Occipital lobe (tissue), 2 donors: ENCODE results near the gene ABI3BP. TPM values are rescaled to one million over a fixed set of nuclear protein-coding genes. Genes with fewer than 3 reads are reported as not detected.
"Not testable (repeated sequence)": the region's sequence is repeated elsewhere in the genome, so short reads cannot be mapped to it uniquely, and the experiment has no call there.

Experiments used
- DNase-seq: peaks from one replicate; lab custom pipeline; 2025; lab: John Stamatoyannopoulos, UW
- total RNA-seq: library from RNA; depleted of rRNA; stranded (reverse); fragments of >200 nt; gene quantifications from one replicate; pipeline ENCODE4 v1.2.3, GENCODE V29; 2014

ABI3BP gene
- total RNA-seq, 1 donor from 2014 or later, result 7.8 TPM

- no peak for DNase-seq
Observed at GRCh38 chr3:100953103-100953502, 40.1 kb downstream of the ABI3BP start.

- no peak for DNase-seq
Observed at GRCh38 chr3:100947119-100947518, 46.1 kb downstream of the ABI3BP start.

DNA sequence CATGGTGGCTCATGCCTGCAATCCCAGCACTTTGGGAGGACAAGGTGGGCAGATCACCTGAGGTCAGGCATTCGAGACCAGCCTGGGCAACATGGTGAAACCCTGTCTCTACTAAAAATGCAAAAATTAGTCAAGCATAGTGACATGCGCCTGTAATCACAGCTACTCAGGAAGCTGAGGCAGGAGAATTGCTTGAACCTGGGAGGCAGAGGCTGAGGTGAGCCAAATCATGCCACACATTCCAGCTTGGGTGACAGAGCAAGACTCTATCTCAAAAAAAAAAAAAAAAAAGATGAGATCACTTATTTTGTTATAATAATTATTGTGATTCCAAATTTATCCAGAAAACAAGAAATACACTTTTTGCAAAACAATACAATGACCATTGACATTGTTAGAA lies 47.1 kb downstream of the ABI3BP start:
- not testable (repeated sequence) for DNase-seq

GRCh38 chr3:100941451-100941850 lies 51.8 kb downstream of the ABI3BP start:
- no peak for DNase-seq

DNA sequence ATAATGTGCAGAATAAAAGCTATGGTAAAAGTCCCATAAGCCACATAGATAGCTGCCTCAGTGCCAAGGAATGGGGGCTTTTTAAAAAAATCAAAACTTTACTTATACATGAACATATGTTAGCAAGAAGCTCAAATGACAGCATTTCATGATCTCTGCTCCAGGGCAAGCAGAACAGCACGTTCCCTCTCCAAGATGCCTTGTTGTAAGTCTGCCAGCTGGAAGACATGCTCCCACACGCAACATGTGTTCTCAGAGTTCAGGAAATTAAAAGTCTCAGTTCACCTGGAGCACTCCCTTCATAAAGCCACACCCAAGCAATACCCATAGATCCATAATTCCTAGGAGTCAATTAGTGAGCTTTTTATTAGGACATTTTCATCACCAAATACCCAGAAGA lies 52.2 kb downstream of the ABI3BP start:
- no peak for DNase-seq

DNA sequence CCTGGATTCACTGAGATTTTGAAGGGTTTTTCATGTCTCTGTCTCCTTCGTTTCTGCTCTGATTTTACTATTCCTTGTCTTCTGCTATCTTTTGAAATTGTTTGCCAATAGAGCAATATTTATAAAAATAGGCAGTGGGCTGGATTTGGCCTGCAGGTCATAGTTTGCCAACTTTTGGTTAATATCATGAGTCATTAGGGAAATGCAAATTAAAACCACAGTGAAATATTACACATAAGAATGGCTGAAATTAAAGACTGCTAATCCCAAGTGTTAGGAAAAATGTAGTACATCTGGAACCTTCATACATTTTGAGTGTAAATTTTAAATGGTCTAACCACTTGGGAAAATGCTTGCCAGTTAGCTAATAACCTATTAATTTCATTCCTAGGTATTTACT lies 56.3 kb downstream of the ABI3BP start:
- DNase-seq, result no peak

DNA sequence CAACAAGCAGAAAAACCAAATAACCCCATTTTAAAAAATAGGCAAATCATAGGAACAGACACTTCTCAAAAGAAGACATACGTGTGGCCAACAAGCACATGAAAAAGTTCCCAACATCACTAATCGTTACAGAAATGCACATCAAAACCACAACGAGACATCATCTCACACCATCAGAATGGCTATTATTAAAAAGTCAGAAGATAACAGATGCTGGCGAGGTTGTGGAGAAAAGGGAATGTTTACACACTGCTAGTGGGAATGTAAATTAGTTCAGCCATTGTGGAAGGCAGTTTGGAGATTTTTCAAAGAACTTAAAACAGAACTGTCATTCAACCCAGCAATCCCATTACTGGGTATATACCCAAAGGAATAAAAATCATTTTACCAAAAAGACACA lies 60.7 kb downstream of the ABI3BP start:
- no peak for DNase-seq

DNA sequence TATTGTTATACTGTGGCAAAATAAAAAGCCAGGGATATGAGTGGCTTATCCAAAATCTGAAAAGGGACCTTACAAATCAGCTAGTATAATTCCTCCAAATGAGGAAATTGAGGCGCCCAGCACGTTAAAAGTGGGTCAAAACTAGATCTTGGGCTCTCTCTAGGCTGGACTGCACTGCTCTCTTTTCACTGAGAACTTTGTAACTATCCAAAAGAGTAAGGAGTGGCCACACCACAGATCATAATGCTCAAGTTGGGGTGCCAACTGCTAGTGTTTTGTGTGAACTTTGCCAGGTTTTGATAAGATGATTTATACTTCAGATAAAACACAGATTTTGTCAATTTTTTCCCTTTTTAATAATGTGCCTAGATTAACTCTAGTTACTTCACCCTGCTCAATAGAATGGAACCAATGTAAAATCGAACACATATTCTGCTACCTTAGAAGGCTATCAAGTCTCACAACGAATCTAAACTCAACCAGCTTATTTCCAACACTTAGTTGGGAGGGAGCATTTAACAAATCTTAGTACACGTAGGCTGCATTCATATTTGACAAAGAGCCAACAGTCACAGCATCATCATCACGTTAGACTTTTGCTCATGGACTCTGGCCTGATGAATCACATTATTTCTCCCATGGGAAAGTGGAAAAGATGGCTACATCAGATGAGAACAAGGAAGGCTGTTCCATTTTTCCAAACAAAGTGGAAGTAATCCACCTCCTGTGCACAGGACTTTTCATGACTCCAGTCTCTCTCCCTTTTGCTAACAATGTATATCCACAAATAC lies 64.4 kb downstream of the ABI3BP start:
- DNase-seq, result no peak

GRCh38 chr3:100927775-100928174 lies 65.4 kb downstream of the ABI3BP start:
- no peak for DNase-seq

DNA sequence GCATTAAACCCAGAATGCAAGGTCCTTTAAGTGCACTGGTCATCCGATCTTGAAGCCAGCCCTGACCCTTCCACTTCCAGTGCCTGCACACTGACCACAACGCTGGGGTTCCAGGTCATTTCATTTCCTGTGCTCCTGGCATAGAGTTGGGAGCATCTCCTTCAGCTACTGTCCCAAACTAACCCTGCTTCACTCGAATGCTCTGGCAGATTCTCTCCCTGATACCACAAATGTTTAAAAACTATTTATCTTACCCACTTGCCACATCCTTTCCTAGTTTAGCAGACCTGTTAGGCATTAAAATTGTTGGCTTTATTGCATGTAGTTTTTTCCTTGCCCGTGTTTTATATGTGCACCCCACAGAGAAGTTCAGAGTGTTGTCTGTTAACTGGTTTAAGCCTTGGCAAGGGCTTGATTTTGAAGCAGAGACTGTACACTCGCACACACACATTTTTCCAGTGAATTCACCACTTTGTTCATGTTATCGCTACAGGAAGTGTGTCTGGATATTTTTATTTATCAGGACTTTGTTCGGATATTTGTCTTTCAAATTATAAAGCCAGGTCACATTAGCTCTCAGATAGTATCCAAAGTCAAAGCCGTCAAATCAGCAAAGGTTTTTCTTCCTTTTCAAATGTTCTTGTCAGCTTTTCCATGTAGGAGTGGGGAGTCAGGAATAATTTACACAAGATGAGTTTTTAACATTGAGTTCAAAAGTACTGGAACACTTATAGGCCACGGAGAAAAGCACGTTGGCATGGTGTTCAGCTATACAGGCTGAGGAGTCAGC lies 77.3 kb downstream of the ABI3BP start:
- DNase-seq, result no peak

- DNase-seq, result no peak
Observed at GRCh38 chr3:100913870-100914648, 79.2 kb downstream of the ABI3BP start.

- no peak for DNase-seq
Observed at GRCh38 chr3:100912976-100913545, 80.2 kb downstream of the ABI3BP start.

DNA sequence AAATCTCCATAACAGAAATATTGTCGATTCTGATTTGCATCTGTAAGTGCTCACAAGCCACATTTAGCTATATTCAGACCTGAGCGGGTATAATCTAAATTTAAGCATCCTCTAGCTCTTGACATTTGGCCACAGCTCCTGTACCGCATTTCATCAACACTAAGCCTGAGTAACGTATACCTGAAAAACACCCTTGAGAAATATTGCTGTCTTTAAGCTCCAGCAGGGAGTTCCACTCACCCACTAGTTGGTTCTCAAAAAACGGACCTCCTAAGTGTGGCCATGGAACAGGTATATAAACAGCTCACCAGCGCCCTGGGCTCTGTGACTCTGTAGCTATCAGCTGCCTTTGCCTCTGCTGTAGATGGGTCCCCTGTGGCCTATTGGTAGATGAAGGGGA lies 80.7 kb downstream of the ABI3BP start:
- no peak for DNase-seq

GRCh38 chr3:100911956-100912355 lies 81.3 kb downstream of the ABI3BP start:
- DNase-seq, result no peak

GRCh38 chr3:100910986-100911385 lies 82.2 kb downstream of the ABI3BP start:
- no peak for DNase-seq

- DNase-seq, result no peak
Observed at GRCh38 chr3:100902572-100902971, 90.6 kb downstream of the ABI3BP start.

DNA sequence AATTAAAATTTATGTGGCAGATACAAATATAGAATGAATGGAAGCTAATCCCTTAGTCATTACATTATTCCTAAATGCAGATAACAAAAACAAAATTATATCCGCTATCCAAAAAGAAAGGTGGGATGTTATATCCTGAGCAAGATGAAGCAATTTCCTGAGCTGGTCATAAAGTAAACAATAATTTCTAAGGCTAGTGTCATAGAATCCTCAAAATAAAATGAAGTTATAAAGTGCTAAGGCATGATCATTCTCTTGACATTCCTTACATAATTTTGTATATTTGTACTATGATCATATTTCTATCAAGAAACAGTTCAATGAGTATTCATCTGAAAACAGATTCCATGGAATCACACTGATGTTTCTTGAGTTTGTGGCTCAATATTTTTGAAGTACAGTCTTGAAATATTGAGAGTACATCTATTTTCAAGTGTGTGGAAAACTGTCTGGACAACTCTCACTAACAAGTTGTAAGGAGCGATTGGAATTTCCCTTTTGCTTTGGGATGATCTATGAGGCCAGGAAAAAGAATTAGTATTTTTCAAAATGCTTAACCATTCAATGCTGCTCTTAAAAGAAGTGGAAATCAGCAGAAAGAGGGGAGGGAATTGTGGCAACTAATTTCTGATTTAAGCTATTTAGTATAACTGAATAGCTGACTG lies 92.4 kb downstream of the ABI3BP start:
- no peak for DNase-seq

- DNase-seq, result no peak
Observed at GRCh38 chr3:100899440-100900091, 93.7 kb downstream of the ABI3BP start.

DNA sequence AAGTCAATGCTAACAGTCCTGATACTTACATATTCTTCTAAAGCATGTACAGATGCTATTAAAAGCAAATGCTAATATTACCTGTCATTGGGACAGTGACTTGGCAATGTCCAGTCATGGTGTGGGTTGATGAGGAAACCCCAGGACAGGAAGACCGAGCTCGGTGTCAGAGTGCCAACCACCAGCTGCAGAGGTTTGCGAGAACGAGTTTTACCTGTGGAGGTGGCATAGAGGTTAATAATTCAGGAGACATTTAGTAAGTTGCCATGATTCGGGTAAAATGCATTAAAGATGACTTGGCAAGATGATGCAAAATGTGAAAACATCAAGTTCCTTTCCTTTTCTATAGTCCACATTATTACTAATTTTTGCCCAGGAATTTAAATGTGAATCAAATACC lies 94.5 kb downstream of the ABI3BP start:
- no peak for DNase-seq

- no peak for DNase-seq
Observed at GRCh38 chr3:100896994-100897393, 96.2 kb downstream of the ABI3BP start.

GRCh38 chr3:100893590-100893989 lies 99.6 kb downstream of the ABI3BP start:
- no peak for DNase-seq
